HUDEP-2 (cell line): ENCODE measurements around the gene MGAT5.

Experiments
- DNase-seq, 76 experiments: peaks; one replicate each; lab custom pipeline; 2025; ENCODE audit not compliant: unreplicated experiment in 76 of 76; lab: John Stamatoyannopoulos, UW

MGAT5 gene

GRCh38 chr2:134386310-134386709 lies 132.4 kb downstream of the MGAT5 start:
- no peak for DNase-seq

- no peak for DNase-seq
These were observed 135.5 kb downstream of the MGAT5 start for GRCh38 chr2:134389381-134389780.

- no peak for DNase-seq
These were observed 137.9 kb downstream of the MGAT5 start for GRCh38 chr2:134391751-134392160.

GRCh38 chr2:134392442-134393074 lies 138.7 kb downstream of the MGAT5 start:
- DNase-seq: no peak

GRCh38 chr2:134393075-134393461 lies 139.2 kb downstream of the MGAT5 start:
- DNase-seq: no peak

GRCh38 chr2:134395779-134396178 lies 141.9 kb downstream of the MGAT5 start:
- no peak for DNase-seq

- DNase-seq: no peak
These were observed 142.6 kb downstream of the MGAT5 start for GRCh38 chr2:134396493-134396892.

GRCh38 chr2:134397146-134397896 lies 143.4 kb downstream of the MGAT5 start:
- no peak for DNase-seq

- no peak for DNase-seq
These were observed 144.4 kb downstream of the MGAT5 start for GRCh38 chr2:134398300-134398699.

- DNase-seq: no peak
These were observed 145.2 kb downstream of the MGAT5 start for GRCh38 chr2:134399096-134399495.

- DNase-seq: no peak
These were observed 147.2 kb downstream of the MGAT5 start for GRCh38 chr2:134401081-134401497.

GRCh38 chr2:134401789-134402188 lies 147.9 kb downstream of the MGAT5 start:
- DNase-seq: no peak

GRCh38 chr2:134402410-134402809 lies 148.5 kb downstream of the MGAT5 start:
- DNase-seq: no peak

GRCh38 chr2:134405611-134406081 lies 151.8 kb downstream of the MGAT5 start:
- DNase-seq: no peak

GRCh38 chr2:134406311-134406710 lies 152.4 kb downstream of the MGAT5 start:
- no peak for DNase-seq

- no peak for DNase-seq
These were observed 152.9 kb downstream of the MGAT5 start for GRCh38 chr2:134406736-134407135.

GRCh38 chr2:134407154-134407890 lies 153.4 kb downstream of the MGAT5 start:
- DNase-seq: no peak

- no peak for DNase-seq
These were observed 154.5 kb downstream of the MGAT5 start for GRCh38 chr2:134408386-134408785.

GRCh38 chr2:134408791-134409190 lies 154.9 kb downstream of the MGAT5 start:
- DNase-seq: no peak

GRCh38 chr2:134410006-134410405 lies 156.1 kb downstream of the MGAT5 start:
- no peak for DNase-seq

- no peak for DNase-seq
These were observed 157.0 kb downstream of the MGAT5 start for GRCh38 chr2:134410831-134411231.
